ENCODE measurements around the gene FHIT.
"Not testable (repeated sequence)": the region's sequence is repeated elsewhere in the genome, so short reads cannot be mapped to it uniquely, and the experiment has no call there.

The FHIT gene

DNA sequence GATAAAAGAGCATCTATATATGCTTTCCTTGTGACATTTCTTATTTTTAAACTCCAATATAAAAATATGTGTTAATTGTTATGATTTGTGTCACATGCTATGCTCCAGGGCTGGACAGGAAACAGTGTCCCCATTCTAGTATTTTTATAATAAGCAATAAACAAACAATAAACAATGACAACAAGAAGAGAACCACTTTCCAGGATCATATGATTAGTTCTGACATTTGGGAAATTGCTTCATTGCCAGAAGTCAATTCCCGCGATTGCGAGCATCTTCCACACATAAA lies 260.9 kb downstream of the FHIT start:
- H3K36me3 ChIP-seq (ENCODE audit: control insufficient read depth, insufficient read depth, low read length), result no peaks in the 10 kb centered on the region
- no peaks in the 10 kb centered on the region for H3K4me1 ChIP-seq (ENCODE audit: control insufficient read depth, insufficient read depth, low read length, poor library complexity, severe bottlenecking)
- H3K27ac ChIP-seq (ENCODE audit: insufficient read depth, low read length, poor library complexity, severe bottlenecking), result no peak overlapping the region
- H3K9me3 ChIP-seq (ENCODE audit: control insufficient read depth, low read length), result no peaks in the 10 kb centered on the region
- H3K4me3 ChIP-seq (ENCODE audit: insufficient read depth, low read depth, low read length, poor library complexity, severe bottlenecking), result no peak overlapping the region
- no peak for DNase-seq
- H3K27me3 ChIP-seq (replicated peaks; ENCODE audit: control insufficient read depth, insufficient read depth, low read length, poor library complexity, severe bottlenecking), result no peaks in the 10 kb centered on the region

DNA sequence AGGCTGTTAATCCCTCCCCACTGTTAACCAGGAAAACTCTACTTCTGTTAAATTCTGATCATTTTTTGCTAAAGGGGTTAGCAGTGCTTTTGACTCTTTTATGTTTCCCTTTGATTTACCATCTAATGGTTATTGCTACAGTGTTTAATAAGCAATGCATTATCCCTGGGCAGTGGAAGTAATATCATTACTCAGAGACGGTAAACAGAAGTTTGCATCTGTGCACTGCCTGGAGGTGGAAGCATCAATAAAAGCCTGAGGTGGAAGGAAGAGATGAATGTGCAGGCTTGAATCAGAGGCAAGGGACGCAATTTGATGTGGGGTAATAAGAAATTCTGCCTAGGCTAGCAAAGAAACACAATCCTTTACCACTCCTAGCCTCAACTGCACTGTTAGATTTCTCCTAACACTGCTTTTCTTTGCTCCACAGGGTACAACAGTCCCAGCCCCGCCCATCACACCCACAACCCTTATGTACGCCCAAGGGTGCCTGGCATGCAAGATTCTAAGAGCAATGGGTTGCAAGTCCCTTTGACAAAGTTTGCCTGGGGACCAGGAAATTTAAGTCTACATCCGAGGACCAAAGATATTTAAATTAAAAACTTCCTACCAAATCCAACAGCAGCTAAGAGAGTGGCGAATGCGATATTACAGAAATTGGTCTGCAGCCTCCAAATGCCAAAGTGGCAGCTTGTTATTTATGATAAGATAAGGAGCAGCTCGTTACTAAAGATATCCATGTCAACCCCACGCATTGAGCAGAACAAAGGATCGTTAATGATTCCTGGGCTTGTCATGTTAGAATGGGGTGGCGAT lies 261.4 kb downstream of the FHIT start:
- H3K4me3 ChIP-seq (ENCODE audit: insufficient read depth, low read depth, low read length, poor library complexity, severe bottlenecking), result no peak overlapping the region
- no peaks in the 10 kb centered on the region for H3K9me3 ChIP-seq (ENCODE audit: control insufficient read depth, low read length)
- H3K4me1 ChIP-seq (ENCODE audit: control insufficient read depth, insufficient read depth, low read length, poor library complexity, severe bottlenecking), result no peaks in the 10 kb centered on the region
- no peak for DNase-seq
- H3K27me3 ChIP-seq (replicated peaks; ENCODE audit: control insufficient read depth, insufficient read depth, low read length, poor library complexity, severe bottlenecking), result no peaks in the 10 kb centered on the region
- no peak overlapping the region for H3K27ac ChIP-seq (ENCODE audit: insufficient read depth, low read length, poor library complexity, severe bottlenecking)
- no peaks in the 10 kb centered on the region for H3K36me3 ChIP-seq (ENCODE audit: control insufficient read depth, insufficient read depth, low read length)

DNA sequence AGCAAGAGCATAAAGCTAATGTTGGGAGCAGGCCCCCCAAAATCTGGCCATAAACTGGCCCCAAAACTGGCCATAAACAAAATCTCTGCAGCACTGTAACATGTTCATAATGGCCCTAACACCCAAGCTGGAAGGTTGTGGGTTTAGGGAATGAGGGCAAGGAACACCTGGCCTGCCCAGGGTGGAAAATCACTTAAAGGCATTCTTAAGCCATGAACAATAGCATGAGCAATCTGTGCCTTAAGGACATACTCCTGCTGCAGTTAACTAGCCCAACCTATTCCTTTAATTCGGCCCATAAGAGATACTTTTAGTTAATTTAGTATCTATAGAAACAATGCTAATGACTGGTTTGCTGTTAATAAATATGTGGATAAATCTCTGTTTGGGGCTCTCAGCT lies 264.1 kb downstream of the FHIT start:
- DNase-seq; H3K9me3 ChIP-seq (ENCODE audit: control insufficient read depth, low read length); H3K4me3 ChIP-seq (ENCODE audit: insufficient read depth, low read depth, low read length, poor library complexity, severe bottlenecking); H3K27ac ChIP-seq (ENCODE audit: insufficient read depth, low read length, poor library complexity, severe bottlenecking); H3K4me1 ChIP-seq (ENCODE audit: control insufficient read depth, insufficient read depth, low read length, poor library complexity, severe bottlenecking); H3K36me3 ChIP-seq (ENCODE audit: control insufficient read depth, insufficient read depth, low read length); H3K27me3 ChIP-seq (replicated peaks; ENCODE audit: control insufficient read depth, insufficient read depth, low read length, poor library complexity, severe bottlenecking): not testable (repeated sequence)

DNA sequence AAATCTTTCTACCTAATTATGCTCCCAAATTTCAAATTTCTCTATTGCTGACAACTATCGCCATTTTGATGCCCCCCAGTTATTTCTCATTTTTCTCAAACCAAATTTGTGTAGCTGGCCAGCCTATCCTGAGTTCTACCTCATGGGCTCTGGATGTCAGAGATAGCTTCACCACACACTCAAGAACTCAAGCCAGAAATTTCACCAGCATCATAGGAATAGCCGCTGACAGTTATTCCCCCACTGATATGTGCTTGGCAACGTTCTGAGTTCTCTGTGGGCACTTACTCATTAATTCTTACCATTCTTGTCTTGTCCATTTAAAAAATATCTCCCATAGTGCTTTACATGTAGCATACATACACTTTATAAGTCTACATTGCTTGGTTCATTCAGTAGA lies 264.7 kb downstream of the FHIT start:
- no peaks in the 10 kb centered on the region for H3K36me3 ChIP-seq (ENCODE audit: control insufficient read depth, insufficient read depth, low read length)
- no peaks in the 10 kb centered on the region for H3K9me3 ChIP-seq (ENCODE audit: control insufficient read depth, low read length)
- H3K27me3 ChIP-seq (replicated peaks; ENCODE audit: control insufficient read depth, insufficient read depth, low read length, poor library complexity, severe bottlenecking), result no peaks in the 10 kb centered on the region
- no peaks in the 10 kb centered on the region for H3K4me1 ChIP-seq (ENCODE audit: control insufficient read depth, insufficient read depth, low read length, poor library complexity, severe bottlenecking)
- H3K4me3 ChIP-seq (ENCODE audit: insufficient read depth, low read depth, low read length, poor library complexity, severe bottlenecking), result no peak overlapping the region
- no peak for DNase-seq
- H3K27ac ChIP-seq (ENCODE audit: insufficient read depth, low read length, poor library complexity, severe bottlenecking), result no peak overlapping the region

DNA sequence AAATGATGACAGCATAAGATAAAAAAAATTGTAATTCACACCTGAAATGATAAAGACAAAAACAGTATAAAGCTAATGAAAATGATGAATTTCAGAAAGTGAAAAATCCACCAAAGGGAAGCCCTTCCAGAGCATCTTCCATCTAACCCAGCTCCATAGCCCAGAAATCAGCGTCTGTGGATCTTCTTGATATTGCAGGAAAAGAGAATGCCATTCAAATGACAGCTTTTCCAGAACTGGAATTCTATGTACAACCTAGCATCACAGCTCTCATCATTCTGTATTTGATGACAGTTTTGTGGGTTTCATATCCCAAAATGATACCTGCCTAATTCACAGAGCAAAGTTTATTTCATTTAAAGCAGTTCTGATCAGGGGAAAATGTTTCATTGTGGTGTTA lies 267.3 kb downstream of the FHIT start:
- Histone ChIP-seq H3K36me3 (ENCODE audit: control insufficient read depth, insufficient read depth, low read length) (no peaks in the 10 kb centered on the region), H3K4me1 (ENCODE audit: control insufficient read depth, insufficient read depth, low read length, poor library complexity, severe bottlenecking) (no peaks in the 10 kb centered on the region), H3K4me3 (ENCODE audit: insufficient read depth, low read depth, low read length, poor library complexity, severe bottlenecking) (no peak overlapping the region), H3K9me3 (ENCODE audit: control insufficient read depth, low read length) (no peaks in the 10 kb centered on the region), H3K27me3 (replicated peaks; ENCODE audit: control insufficient read depth, insufficient read depth, low read length, poor library complexity, severe bottlenecking) (no peaks in the 10 kb centered on the region), H3K27ac (ENCODE audit: insufficient read depth, low read length, poor library complexity, severe bottlenecking) (no peak overlapping the region)
- DNase-seq, result no peak

DNA sequence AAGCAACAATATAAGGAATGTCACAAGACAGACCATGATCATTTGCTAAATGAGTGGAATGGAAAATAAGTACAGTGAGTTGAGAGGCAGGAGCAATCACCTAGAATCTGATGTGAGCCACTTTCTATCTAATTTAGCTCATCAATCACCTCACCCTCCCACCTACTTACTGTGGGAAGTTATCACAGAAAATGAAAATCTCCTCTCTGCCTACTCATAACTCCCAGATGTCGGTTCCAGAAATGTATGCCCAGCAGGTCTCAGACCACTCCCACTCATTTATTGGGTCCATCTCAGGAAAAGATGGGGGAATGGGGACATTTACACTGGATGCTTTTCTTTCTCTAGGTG lies 270.9 kb downstream of the FHIT start:
- Histone ChIP-seq H3K4me1 (ENCODE audit: control insufficient read depth, insufficient read depth, low read length, poor library complexity, severe bottlenecking) (no peaks in the 10 kb centered on the region), H3K4me3 (ENCODE audit: insufficient read depth, low read depth, low read length, poor library complexity, severe bottlenecking) (no peak overlapping the region), H3K9me3 (ENCODE audit: control insufficient read depth, low read length) (no peaks in the 10 kb centered on the region), H3K27me3 (replicated peaks; ENCODE audit: control insufficient read depth, insufficient read depth, low read length, poor library complexity, severe bottlenecking) (no peaks in the 10 kb centered on the region), H3K36me3 (ENCODE audit: control insufficient read depth, insufficient read depth, low read length) (no peaks in the 10 kb centered on the region), H3K27ac (ENCODE audit: insufficient read depth, low read length, poor library complexity, severe bottlenecking) (no peak overlapping the region)
- DNase-seq, result no peak

DNA sequence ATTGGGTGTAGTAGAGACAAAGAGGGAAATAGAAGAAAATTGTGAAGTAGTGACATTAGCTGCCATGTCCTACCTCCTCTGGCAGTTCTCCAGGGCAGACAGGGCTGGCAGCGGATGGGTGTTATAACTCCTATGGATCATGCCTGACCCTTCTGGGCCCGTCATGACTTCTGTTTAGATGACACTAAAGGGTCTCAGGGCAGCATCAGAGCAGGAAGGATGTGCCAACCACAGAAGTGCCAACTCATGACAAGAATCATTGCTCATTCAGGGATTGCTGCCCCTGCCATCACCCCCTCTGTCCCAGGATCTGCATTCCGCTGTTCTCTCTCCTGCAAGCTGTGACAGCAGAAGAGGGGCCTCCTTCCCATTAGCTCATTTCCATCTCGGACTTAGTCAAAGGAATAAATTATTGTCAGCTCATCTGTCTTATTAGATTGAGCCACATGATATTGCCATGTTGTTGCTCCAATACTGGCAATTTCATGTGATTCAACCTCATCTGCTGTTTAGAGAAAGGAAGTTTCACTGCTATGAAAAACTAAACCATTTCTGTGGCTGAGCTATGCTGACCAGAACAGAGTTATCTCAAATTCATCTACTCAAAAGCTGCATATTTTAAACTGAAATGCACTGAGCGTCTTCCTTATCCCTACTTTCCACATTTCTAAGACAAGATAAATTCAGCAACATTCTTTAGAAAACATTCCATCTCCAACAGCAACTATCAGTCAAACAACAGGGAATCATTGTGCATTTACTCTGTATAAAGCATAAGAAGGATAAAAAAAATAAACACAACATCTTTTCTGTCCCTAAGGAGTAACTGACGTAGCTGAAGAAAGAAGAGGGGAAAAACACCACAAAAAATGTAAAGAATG lies 271.6 kb downstream of the FHIT start:
- no peak overlapping the region for H3K27ac ChIP-seq (ENCODE audit: insufficient read depth, low read length, poor library complexity, severe bottlenecking)
- H3K4me3 ChIP-seq (ENCODE audit: insufficient read depth, low read depth, low read length, poor library complexity, severe bottlenecking), result no peak overlapping the region
- DNase-seq, result no peak
- H3K27me3 ChIP-seq (replicated peaks; ENCODE audit: control insufficient read depth, insufficient read depth, low read length, poor library complexity, severe bottlenecking), result no peaks in the 10 kb centered on the region
- no peaks in the 10 kb centered on the region for H3K4me1 ChIP-seq (ENCODE audit: control insufficient read depth, insufficient read depth, low read length, poor library complexity, severe bottlenecking)
- no peaks in the 10 kb centered on the region for H3K36me3 ChIP-seq (ENCODE audit: control insufficient read depth, insufficient read depth, low read length)
- no peaks in the 10 kb centered on the region for H3K9me3 ChIP-seq (ENCODE audit: control insufficient read depth, low read length)

DNA sequence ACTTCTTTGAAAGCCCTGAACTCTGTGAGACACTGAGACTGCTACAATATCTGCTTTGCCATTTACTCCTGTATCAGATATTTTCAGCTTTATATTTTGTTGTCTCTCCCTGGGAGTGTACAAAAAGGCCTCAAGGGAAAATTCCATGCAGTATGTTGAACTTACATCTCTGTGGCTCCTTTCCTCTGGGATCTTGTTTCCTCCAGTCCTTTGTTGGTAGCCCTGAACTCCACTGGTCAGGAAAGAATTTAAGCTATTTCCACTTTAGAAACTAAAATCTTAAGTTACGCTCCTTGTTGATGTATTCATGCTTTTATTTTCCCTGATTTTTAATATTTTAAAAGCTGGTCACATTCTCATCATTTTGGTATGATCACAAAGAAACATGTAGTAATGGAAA lies 277.9 kb downstream of the FHIT start:
- H3K4me1 ChIP-seq (ENCODE audit: control insufficient read depth, insufficient read depth, low read length, poor library complexity, severe bottlenecking), result no peaks in the 10 kb centered on the region

DNA sequence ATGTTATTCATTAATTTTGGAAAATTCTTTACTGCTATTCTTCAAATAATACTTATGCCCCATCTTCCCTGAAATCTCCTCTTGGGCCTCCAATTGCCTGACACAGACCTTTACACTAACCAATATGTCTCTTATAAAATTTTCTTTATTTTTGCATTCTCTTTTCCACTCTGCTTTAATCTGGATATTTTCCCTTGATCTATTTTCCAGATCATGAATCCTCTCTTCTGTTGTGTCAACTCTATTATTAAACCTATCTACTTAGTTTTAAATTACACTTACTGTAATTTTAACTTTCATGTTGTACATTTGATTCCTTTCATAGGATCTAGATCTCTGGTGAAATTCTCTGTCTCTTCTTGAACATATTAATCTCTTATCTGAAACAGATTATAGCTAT lies 278.7 kb downstream of the FHIT start:
- no peak overlapping the region for H3K27ac ChIP-seq (ENCODE audit: insufficient read depth, low read length, poor library complexity, severe bottlenecking)
- no peaks in the 10 kb centered on the region for H3K4me1 ChIP-seq (ENCODE audit: control insufficient read depth, insufficient read depth, low read length, poor library complexity, severe bottlenecking)
- no peaks in the 10 kb centered on the region for H3K36me3 ChIP-seq (ENCODE audit: control insufficient read depth, insufficient read depth, low read length)
- no peaks in the 10 kb centered on the region for H3K27me3 ChIP-seq (replicated peaks; ENCODE audit: control insufficient read depth, insufficient read depth, low read length, poor library complexity, severe bottlenecking)
- H3K9me3 ChIP-seq (ENCODE audit: control insufficient read depth, low read length), result no peaks in the 10 kb centered on the region
- no peak overlapping the region for H3K4me3 ChIP-seq (ENCODE audit: insufficient read depth, low read depth, low read length, poor library complexity, severe bottlenecking)
- DNase-seq, result no peak

More for the DNA sequence above, 277.9 kb downstream of the FHIT start:
- H3K27ac ChIP-seq (ENCODE audit: insufficient read depth, low read length, poor library complexity, severe bottlenecking), result no peak overlapping the region
- H3K36me3 ChIP-seq (ENCODE audit: control insufficient read depth, insufficient read depth, low read length), result no peaks in the 10 kb centered on the region
- H3K9me3 ChIP-seq (ENCODE audit: control insufficient read depth, low read length), result no peaks in the 10 kb centered on the region
- no peaks in the 10 kb centered on the region for H3K27me3 ChIP-seq (replicated peaks; ENCODE audit: control insufficient read depth, insufficient read depth, low read length, poor library complexity, severe bottlenecking)
- no peak overlapping the region for H3K4me3 ChIP-seq (ENCODE audit: insufficient read depth, low read depth, low read length, poor library complexity, severe bottlenecking)
- DNase-seq, result no peak

DNA sequence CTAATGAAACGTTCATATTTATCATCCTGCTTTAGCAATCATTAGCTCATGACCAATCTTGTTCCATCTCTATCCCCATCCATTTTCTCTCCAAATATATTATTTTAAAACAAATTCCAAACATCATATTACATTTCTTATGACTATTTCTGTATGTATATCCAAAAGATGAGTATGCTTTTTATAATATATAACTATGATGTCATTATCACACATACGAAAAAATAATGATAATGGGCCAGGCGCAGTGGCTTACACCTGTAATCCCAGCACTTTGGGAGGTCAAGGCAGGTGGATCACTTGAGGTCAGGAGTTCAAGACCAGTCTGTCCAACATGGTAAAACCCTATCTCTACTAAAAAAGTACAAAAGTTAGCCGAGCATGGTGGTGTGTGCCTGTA lies 280.4 kb downstream of the FHIT start:
- no peak overlapping the region for H3K27ac ChIP-seq (ENCODE audit: insufficient read depth, low read length, poor library complexity, severe bottlenecking)
- no peaks in the 10 kb centered on the region for H3K36me3 ChIP-seq (ENCODE audit: control insufficient read depth, insufficient read depth, low read length)
- no peaks in the 10 kb centered on the region for H3K4me1 ChIP-seq (ENCODE audit: control insufficient read depth, insufficient read depth, low read length, poor library complexity, severe bottlenecking)
- H3K4me3 ChIP-seq (ENCODE audit: insufficient read depth, low read depth, low read length, poor library complexity, severe bottlenecking), result no peak overlapping the region
- no peak for DNase-seq
- H3K27me3 ChIP-seq (replicated peaks; ENCODE audit: control insufficient read depth, insufficient read depth, low read length, poor library complexity, severe bottlenecking), result no peaks in the 10 kb centered on the region
- no peaks in the 10 kb centered on the region for H3K9me3 ChIP-seq (ENCODE audit: control insufficient read depth, low read length)
